OCI-LY1 (cell line): ENCODE data around the gene FFAR4.

ENCODE experiments used
- H2AFZ ChIP-seq: fragments of 200-600 bp; sonication (generic), shearing (Covaris generic); 2 replicates; pipeline ENCODE4 v1.6.0; 2014; ENCODE audit warnings: antibody characterized with exemption, mild to moderate bottlenecking, low read length
- H3F3A ChIP-seq: fragments of 200-600 bp; sonication (generic), shearing (Covaris generic); 2 replicates; pipeline ENCODE4 v1.6.0; 2014; ENCODE audit warnings: mild to moderate bottlenecking, antibody characterized with exemption, low read length, moderate library complexity; ENCODE audit not compliant: insufficient read depth
- H3K27ac ChIP-seq: fragments of 200-600 bp; sonication (generic); 2 replicates; pipeline ENCODE4 v1.5.1; 2014; ENCODE audit warnings: low read length, mixed run types, mild to moderate bottlenecking, low read depth; ENCODE audit not compliant: poor library complexity, severe bottlenecking
- H3K27me3 ChIP-seq: fragments of 200-600 bp; sonication (generic); 2 replicates; pipeline ENCODE4 v1.6.0; 2014; ENCODE audit warnings: antibody characterized with exemption, mild to moderate bottlenecking, low read length, moderate library complexity; ENCODE audit not compliant: insufficient read depth
- H3K36me3 ChIP-seq: fragments of 200-600 bp; sonication (generic); 2 replicates; pipeline ENCODE4 v1.6.1; 2014; ENCODE audit warnings: mild to moderate bottlenecking, antibody characterized with exemption, low read length, moderate library complexity, mixed read lengths; ENCODE audit not compliant: insufficient read depth
- H3K4me1 ChIP-seq: fragments of 200-600 bp; sonication (generic); 2 replicates; pipeline ENCODE4 v1.5.1; 2014; ENCODE audit warnings: mild to moderate bottlenecking, low read length, moderate library complexity; ENCODE audit not compliant: insufficient read depth, severe bottlenecking
- H3K4me2 ChIP-seq: fragments of 200-600 bp; sonication (generic), shearing (Covaris generic); 2 replicates; pipeline ENCODE4 v1.6.1; 2014; ENCODE audit warnings: low read length
- H3K4me3 ChIP-seq: fragments of 200-600 bp; sonication (generic); 2 replicates; pipeline ENCODE4 v1.5.1; 2014; ENCODE audit warnings: low read length, low read depth, mild to moderate bottlenecking, mixed read lengths; ENCODE audit not compliant: poor library complexity, severe bottlenecking
- H3K79me2 ChIP-seq: fragments of 200-600 bp; shearing (Covaris generic); 2 replicates; pipeline ENCODE4 v1.6.1; 2016; ENCODE audit warnings: mixed run types, low read length, mixed read lengths; ENCODE audit not compliant: insufficient read depth
- H3K9ac ChIP-seq: fragments of 200-600 bp; sonication (generic), shearing (Covaris generic); 2 replicates; pipeline ENCODE4 v1.6.1; 2014; ENCODE audit warnings: mild to moderate bottlenecking, low read length, mixed read lengths
- H3K9me2 ChIP-seq: fragments of 200-600 bp; sonication (generic), shearing (Covaris generic); 2 replicates; pipeline ENCODE4 v1.6.1; 2014; ENCODE audit warnings: low read depth, mild to moderate bottlenecking, low read length, mixed read lengths
- H3K9me3 ChIP-seq: fragments of 200-600 bp; shearing (Covaris generic); 2 replicates; pipeline ENCODE4 v1.6.1; 2014; ENCODE audit warnings: low read length, mixed read lengths
- H4K20me1 ChIP-seq: fragments of 200-600 bp; sonication (generic), shearing (Covaris generic); 2 replicates; pipeline ENCODE4 v1.6.0; 2016; ENCODE audit warnings: mild to moderate bottlenecking, low read length; ENCODE audit not compliant: insufficient read depth
- CTCF ChIP-seq: fragments of 200-600 bp; sonication (generic), shearing (Covaris generic); IDR thresholded peaks from 2 replicates; pipeline ENCODE4 v1.5.1; 2017; ENCODE audit warnings: mild to moderate bottlenecking, antibody characterized with exemption, low read length, moderate library complexity, mixed read lengths
- EZH2 ChIP-seq: fragments of 200-600 bp; sonication (generic), shearing (Covaris generic); IDR thresholded peaks from 2 replicates; pipeline ENCODE4 v1.8.0; 2017; ENCODE audit warnings: borderline replicate concordance, mixed run types, mild to moderate bottlenecking, antibody characterized with exemption, low read length, moderate library complexity, mixed read lengths

FFAR4 gene

DNA sequence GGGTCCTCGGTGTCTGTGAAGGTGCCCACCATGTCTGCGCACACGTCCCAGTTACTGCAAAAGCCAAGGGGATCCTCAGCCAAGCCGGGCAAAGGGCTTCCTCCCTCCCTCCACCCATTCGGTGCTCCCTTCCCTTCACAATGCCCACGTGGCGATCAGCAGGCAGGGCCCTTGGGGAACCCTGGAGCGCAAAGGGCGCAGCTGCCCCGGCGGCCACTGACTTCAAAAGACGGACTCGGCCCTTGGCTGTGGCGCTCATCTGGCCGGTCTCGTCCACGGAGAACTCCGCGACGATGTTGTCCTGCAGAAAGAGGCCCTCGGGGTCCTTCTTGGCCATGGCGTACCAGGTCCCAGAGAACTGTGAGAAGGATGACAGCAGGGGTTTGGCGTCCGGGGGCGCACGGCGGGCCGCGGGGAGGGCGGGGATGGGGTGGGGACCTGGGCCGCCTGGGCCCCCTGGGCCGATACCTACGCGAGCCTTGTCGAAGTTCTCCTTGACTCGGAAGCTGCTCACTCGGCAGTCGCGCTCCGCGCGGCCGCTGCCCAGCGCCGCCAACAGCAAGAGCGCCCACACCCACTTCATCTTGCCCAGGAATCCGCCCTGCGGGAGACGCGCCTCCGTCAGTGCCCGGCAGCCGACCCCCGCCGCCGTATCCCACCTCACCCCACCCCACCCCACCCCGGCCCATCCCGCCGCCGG lies 34.1 kb downstream of the FFAR4 start:
- Histone ChIP-seq H3K79me2 (no peaks in the 10 kb centered on the region), H3K27ac (no peak overlapping the region), H3K4me3 (no peak overlapping the region), H3K4me1 (no peaks in the 10 kb centered on the region), H3K27me3 (no peaks in the 10 kb centered on the region), H3K9me2 (no peaks in the 10 kb centered on the region), H4K20me1 (no peaks in the 10 kb centered on the region), H3K9ac (no peak overlapping the region), H3K4me2 (no peak overlapping the region), H2AFZ (no peak overlapping the region), H3F3A (no peaks in the 10 kb centered on the region), H3K36me3 (no peaks in the 10 kb centered on the region), H3K9me3 (no peaks in the 10 kb centered on the region)
- TF ChIP-seq CTCF, result no peak
- no peak for TF ChIP-seq EZH2

DNA sequence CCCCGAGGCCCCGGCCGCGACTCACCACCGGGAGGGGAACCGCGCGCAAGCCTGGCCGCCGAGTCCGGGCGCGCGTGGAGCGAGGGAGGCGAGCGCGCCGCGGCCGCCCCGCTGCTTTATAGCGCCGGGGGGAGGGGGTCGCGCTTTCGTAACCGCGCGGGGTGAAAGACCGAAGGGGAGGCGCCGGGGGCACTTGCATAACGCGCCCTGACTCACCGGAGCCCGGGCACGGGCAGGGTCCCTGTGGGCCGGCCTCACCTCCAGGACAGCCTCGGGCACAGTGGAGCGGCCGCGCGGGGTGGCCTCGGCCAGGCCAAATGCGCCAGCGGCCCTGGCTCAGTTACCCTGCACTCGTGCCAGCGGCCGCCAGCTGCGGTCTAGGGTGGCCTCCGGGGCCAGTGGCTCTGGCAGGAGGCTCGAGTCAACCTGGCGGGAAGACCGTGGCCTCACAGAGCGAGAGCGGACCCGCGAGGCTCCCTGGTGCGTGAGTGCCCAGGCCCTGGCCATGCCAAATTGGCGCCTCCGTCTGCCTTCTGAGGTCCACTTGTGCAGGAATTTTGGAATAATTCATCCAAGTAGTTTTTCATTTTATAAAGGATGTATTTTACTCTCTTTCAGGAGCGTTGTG lies 34.8 kb downstream of the FFAR4 start, which contains the start of gene RBP4:
TSS of gene RBP4 (minus strand) at position 90 of the 628 bp plus-strand sequence. CDS start 207 bp downstream, outside the sequence.
- no peaks in the 10 kb centered on the region for H3K36me3 ChIP-seq
- no peak for TF ChIP-seq CTCF
- TF ChIP-seq EZH2, result no peak
- no peaks in the 10 kb centered on the region for H3K9me2 ChIP-seq
- no peak within 1 kb of the TSS for H3K27ac ChIP-seq
- H3K4me1 ChIP-seq, result no peaks in the 10 kb centered on the region
- no peaks in the 10 kb centered on the region for H4K20me1 ChIP-seq
- H3K27me3 ChIP-seq, result no peaks in the 10 kb centered on the region
- no peaks in the 10 kb centered on the region for H3F3A ChIP-seq
- H3K79me2 ChIP-seq, result no peaks in the 10 kb centered on the region
- no peaks in the 10 kb centered on the region for H3K9me3 ChIP-seq
- no peak within 1 kb of the TSS for H3K9ac ChIP-seq
- no peak within 1 kb of the TSS for H3K4me2 ChIP-seq
- H2AFZ ChIP-seq, result no peak within 1 kb of the TSS
- no peak within 1 kb of the TSS for H3K4me3 ChIP-seq

- Histone ChIP-seq H4K20me1 (no peaks in the 10 kb centered on the region), H3K9me3 (no peaks in the 10 kb centered on the region), H3K9me2 (no peaks in the 10 kb centered on the region), H3K27me3 (no peaks in the 10 kb centered on the region), H3K4me2 (no peak overlapping the region), H3K4me3 (no peak overlapping the region), H3K27ac (no peak overlapping the region), H3K4me1 (no peaks in the 10 kb centered on the region), H3K9ac (no peak overlapping the region), H2AFZ (no peak overlapping the region), H3K36me3 (no peaks in the 10 kb centered on the region), H3F3A (no peaks in the 10 kb centered on the region), H3K79me2 (no peaks in the 10 kb centered on the region)
- TF ChIP-seq EZH2 (no peak), CTCF (no peak)
Observed at GRCh38 chr10:93601774-93602162, 35.3 kb downstream of the FFAR4 start.
